Caco-2 (cell line): ENCODE measurements around the gene NR5A2. TPM values are rescaled to one million over a fixed set of nuclear protein-coding genes. Genes with fewer than 3 reads are reported as not detected.

Source experiments
- BruUV-seq: library from RNA; stranded (reverse); fragments of 400-500 nt; replicated peaks from 2 replicates; lab custom pipeline; 2021; lab: Mats Ljungman, UMichigan
- CTCF ChIA-PET: fragments of 300-600 bp; sonication (Branson Sonifier 250); formaldehyde crosslinking; loops from one replicate; lab custom pipeline; 2022; ENCODE audit warnings: antibody characterized with exemption; lab: Charles Lee
- POLR2A ChIA-PET: fragments of 300-600 bp; sonication (Branson Sonifier 250); formaldehyde crosslinking; loops from one replicate; lab custom pipeline; 2022; ENCODE audit warnings: antibody characterized with exemption; lab: Charles Lee
- DNase-seq, 2 experiments: peaks; one replicate each; pipeline versions ENCODE4 v3.0.0 to v3.0.0-alpha.2; 2020 to 2022
- H3K27me3 ChIP-seq: replicated peaks from 2 replicates; pipeline ENCODE4 v1.6.0; 2011; ENCODE audit warnings: low read length; ENCODE audit not compliant: control insufficient read depth, insufficient read depth
- H3K36me3 ChIP-seq: 2 replicates; pipeline ENCODE4 v1.5.1; 2011; ENCODE audit warnings: low read length; ENCODE audit not compliant: control insufficient read depth, insufficient read depth
- H3K4me1 ChIP-seq: fragments of 250-450 bp; sonication (Bioruptor Pico); 2 replicates; pipeline ENCODE4 v1.5.1; 2020; ENCODE audit warnings: mild to moderate bottlenecking
- H3K4me3 ChIP-seq: 2 replicates; pipeline ENCODE4 v1.5.1; 2011; ENCODE audit warnings: low read depth, mild to moderate bottlenecking, control low read depth, low read length
- H3K9me3 ChIP-seq: fragments of 250-450 bp; sonication (Bioruptor Pico); 2 replicates; pipeline ENCODE4 v1.5.1; 2020; ENCODE audit warnings: mild to moderate bottlenecking, moderate library complexity
- H3K27ac Mint-ChIP-seq: one replicate; pipeline ENCODE4 v1.8.0; 2022; ENCODE audit warnings: mixed read lengths; ENCODE audit not compliant: unreplicated experiment
- H3K27me3 Mint-ChIP-seq: one replicate; pipeline ENCODE4 v1.8.0; 2022; ENCODE audit warnings: mixed read lengths; ENCODE audit not compliant: insufficient read depth, unreplicated experiment
- H3K36me3 Mint-ChIP-seq: one replicate; pipeline ENCODE4 v1.8.0; 2022; ENCODE audit warnings: mild to moderate bottlenecking, mixed read lengths; ENCODE audit not compliant: insufficient read depth, unreplicated experiment
- H3K4me1 Mint-ChIP-seq: one replicate; pipeline ENCODE4 v1.8.0; 2022; ENCODE audit warnings: low read depth, mixed read lengths; ENCODE audit not compliant: unreplicated experiment
- H3K4me3 Mint-ChIP-seq: one replicate; pipeline ENCODE4 v1.8.0; 2022; ENCODE audit warnings: mild to moderate bottlenecking, moderate library complexity, mixed read lengths; ENCODE audit not compliant: unreplicated experiment
- H3K9me3 Mint-ChIP-seq: one replicate; pipeline ENCODE4 v1.8.0; 2022; ENCODE audit warnings: mixed read lengths; ENCODE audit not compliant: unreplicated experiment
- intact Hi-C: fragments of 100-400 bp; cut with micrococcal nuclease; formaldehyde crosslinking; loops from one replicate; pipeline ENCODE4 v1.10.0; 2022; ENCODE audit not compliant: unreplicated experiment
- total RNA-seq: library from RNA; stranded (reverse); gene quantifications from 2 replicates; pipeline ENCODE4 v1.2.3, GENCODE V29; 2022
- TF ChIP-seq, protein P1 (sequence below), 2 experiments: fragments of 200-600 bp in 1 of 2; IDR thresholded peaks; 1 replicate in 1 of 2; 2 replicates in 1 of 2; pipeline versions ENCODE4 v1.5.1 to v1.8.0; 2011 to 2022; ENCODE audit warnings: antibody characterized with exemption in 1 of 2, control low read depth in 1 of 2, inconsistent platforms in 1 of 2, low read depth in 1 of 2, low read length in 1 of 2, mild to moderate bottlenecking in 1 of 2, moderate library complexity in 1 of 2; ENCODE audit not compliant: insufficient read depth in 1 of 2, severe bottlenecking in 1 of 2, unreplicated experiment in 1 of 2

Gene NR5A2
- total RNA-seq, 1 experiment from 2014 or later, result 6.5 TPM

DNA sequence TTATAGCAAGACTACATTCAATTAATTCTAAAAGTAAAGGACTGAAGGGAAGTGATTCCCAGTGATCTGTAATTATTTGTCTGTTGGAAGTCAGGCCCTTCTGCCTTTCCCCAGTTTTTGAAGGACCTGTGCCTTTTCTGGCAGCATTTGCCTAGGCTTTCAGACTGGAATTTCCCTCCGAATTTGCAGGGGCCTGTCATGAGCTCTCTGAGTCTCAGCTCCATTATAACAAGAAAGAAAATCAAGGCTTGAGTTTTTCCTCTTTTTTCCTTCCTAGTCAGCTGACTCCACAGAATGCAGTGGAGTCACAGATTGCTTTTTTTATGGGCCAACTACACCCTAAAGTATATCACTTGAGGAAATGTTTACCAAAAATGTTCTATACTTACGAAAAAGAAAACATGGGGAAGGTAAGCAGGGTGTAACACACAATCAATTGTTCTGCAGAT is 1.1 kb downstream of the NR5A2 start:
- Mint-ChIP-seq H3K27me3 (no peaks in the 10 kb centered on the region), H3K27ac (peak overlapping the region; percentile 84), H3K4me3 (peak overlapping the region; percentile 74), H3K36me3 (peaks cover 6% of the 10 kb centered on the region), H3K9me3 (no peaks in the 10 kb centered on the region), H3K4me1 (peaks cover 15% of the 10 kb centered on the region)
- H3K4me1 ChIP-seq, result peaks cover 21% of the 10 kb centered on the region
- no peaks in the 10 kb centered on the region for H3K36me3 ChIP-seq
- TF ChIP-seq, protein P1, sequence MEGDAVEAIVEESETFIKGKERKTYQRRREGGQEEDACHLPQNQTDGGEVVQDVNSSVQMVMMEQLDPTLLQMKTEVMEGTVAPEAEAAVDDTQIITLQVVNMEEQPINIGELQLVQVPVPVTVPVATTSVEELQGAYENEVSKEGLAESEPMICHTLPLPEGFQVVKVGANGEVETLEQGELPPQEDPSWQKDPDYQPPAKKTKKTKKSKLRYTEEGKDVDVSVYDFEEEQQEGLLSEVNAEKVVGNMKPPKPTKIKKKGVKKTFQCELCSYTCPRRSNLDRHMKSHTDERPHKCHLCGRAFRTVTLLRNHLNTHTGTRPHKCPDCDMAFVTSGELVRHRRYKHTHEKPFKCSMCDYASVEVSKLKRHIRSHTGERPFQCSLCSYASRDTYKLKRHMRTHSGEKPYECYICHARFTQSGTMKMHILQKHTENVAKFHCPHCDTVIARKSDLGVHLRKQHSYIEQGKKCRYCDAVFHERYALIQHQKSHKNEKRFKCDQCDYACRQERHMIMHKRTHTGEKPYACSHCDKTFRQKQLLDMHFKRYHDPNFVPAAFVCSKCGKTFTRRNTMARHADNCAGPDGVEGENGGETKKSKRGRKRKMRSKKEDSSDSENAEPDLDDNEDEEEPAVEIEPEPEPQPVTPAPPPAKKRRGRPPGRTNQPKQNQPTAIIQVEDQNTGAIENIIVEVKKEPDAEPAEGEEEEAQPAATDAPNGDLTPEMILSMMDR (IDR thresholded peaks at IDR 0.05; ENCODE audit: insufficient read depth in 1 of 2, low read depth in 1 of 2, low read length in 1 of 2, severe bottlenecking in 1 of 2, unreplicated experiment in 1 of 2), result no peak
- H3K27me3 ChIP-seq, result no peaks in the 10 kb centered on the region
- ChIA-PET POLR2A (interaction anchor here (0.6 to 0.8 kb wide), 3 partner anchors 11 to 38 kb away, joined by 3 to 11 read pairs (median 6); no protein-coding TSS in a partner anchor), CTCF (interaction anchor here (0.8 to 0.9 kb wide), 2 partner anchors 73 to 74 kb away, joined by 4 to 6 read pairs; no protein-coding TSS in a partner anchor)
- intact Hi-C loops, result loop anchor here (5.0 to 10.0 kb wide), 3 partner anchors 306 to 1094 kb away; no protein-coding TSS in a partner anchor
- peak overlapping the region; percentile 53 for H3K4me3 ChIP-seq
- no peaks in the 10 kb centered on the region for H3K9me3 ChIP-seq
- DNase-seq, result no peak
- TSS peak; percentile 89 for BruUV-seq

DNA sequence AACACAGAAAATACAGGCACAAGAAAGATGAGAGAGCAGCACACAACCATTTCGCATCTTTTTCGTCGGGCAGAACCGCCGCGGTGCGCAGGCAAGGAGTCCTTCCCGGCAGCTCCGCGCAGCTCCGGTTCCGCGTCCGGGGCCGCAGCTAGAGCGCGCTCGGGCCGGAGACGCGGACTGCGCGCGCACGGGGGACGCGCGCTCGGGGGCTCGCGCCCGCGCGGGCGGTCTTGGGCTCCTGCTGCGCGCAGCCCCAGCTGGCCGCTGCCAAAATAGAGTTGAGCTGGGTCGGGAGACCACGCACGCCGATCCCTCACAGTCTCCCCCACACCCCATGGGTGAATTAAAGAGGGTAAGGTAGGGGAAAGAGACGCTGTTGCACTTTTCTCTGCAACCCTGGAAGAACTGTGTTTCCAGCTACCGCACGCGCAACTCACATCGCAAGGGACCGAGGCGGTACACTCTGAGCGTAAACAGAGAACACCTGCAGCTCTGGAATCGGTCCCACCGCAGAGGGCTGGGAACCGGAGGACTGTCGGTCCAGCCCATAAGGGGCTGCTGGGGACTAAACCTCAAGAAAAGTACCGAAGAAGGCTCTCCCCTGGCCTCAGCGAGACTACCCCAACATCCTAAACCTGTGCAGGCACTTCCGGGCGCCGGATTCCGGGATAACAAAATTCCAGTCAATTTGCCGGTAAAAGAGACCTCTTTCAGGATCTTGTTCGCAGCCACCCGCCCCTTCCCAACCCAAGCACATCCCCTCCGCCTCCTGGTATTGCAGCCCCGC is 1.7 kb downstream of the NR5A2 start:
- DNase-seq, result peak; percentile 60 to 81
- TF ChIP-seq, protein P1 (IDR thresholded peaks at IDR 0.05; ENCODE audit: insufficient read depth in 1 of 2, low read depth in 1 of 2, low read length in 1 of 2, severe bottlenecking in 1 of 2, unreplicated experiment in 1 of 2), result no peak
- Mint-ChIP-seq H3K4me3 (peak overlapping the region; percentile 74), H3K27me3 (no peaks in the 10 kb centered on the region), H3K36me3 (peaks cover 6% of the 10 kb centered on the region), H3K9me3 (no peaks in the 10 kb centered on the region), H3K27ac (peak overlapping the region; percentile 84), H3K4me1 (peaks cover 9% of the 10 kb centered on the region)
- H3K27me3 ChIP-seq, result no peaks in the 10 kb centered on the region
- intact Hi-C loops, result loop anchor here (5.0 to 10.0 kb wide), 3 partner anchors 306 to 1094 kb away; no protein-coding TSS in a partner anchor
- POLR2A ChIA-PET, result interaction anchor here (0.8 kb wide), 1 partner anchor 10 kb away, joined by 3 read pairs; no protein-coding TSS in a partner anchor
- peak overlapping the region; percentile 53 for H3K4me3 ChIP-seq
- H3K36me3 ChIP-seq, result no peaks in the 10 kb centered on the region
- H3K4me1 ChIP-seq, result peaks cover 21% of the 10 kb centered on the region
- H3K9me3 ChIP-seq, result no peaks in the 10 kb centered on the region
- CTCF ChIA-PET, result interaction anchor here (0.8 to 0.9 kb wide), 2 partner anchors 73 to 75 kb away, joined by 4 to 6 read pairs; no protein-coding TSS in a partner anchor
- TSS peak; percentile 3 for BruUV-seq

DNA sequence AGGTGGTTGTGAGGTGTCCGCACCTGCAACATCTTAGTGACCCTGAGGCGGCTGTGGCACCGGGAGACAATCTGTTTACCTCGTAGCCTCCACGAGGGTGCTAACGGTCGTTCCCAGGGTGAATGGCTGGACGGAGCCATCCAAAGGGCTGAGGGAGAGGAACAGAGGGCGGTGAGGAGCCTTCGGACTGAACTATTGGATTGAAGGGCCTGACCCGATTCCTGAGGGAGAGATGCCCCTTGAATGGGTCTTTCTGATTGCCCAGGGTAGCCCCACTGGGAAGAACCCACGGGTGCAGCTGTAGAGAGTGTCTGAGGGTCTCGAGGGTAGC is 2.3 kb downstream of the NR5A2 start:
- intact Hi-C loops, result loop anchor here (5.0 to 10.0 kb wide), 3 partner anchors 305 to 1095 kb away; no protein-coding TSS in a partner anchor
- TF ChIP-seq, protein P1 (IDR thresholded peaks at IDR 0.05; ENCODE audit: insufficient read depth in 1 of 2, low read depth in 1 of 2, low read length in 1 of 2, severe bottlenecking in 1 of 2, unreplicated experiment in 1 of 2), result no peak

More for the DNA sequence above, 2.3 kb downstream of the NR5A2 start:
- peaks cover 21% of the 10 kb centered on the region for H3K4me1 ChIP-seq
- H3K36me3 ChIP-seq, result no peaks in the 10 kb centered on the region
- H3K36me3 Mint-ChIP-seq, result peaks cover 6% of the 10 kb centered on the region
- ChIA-PET CTCF (no interaction called here), POLR2A (no interaction called here)
- H3K9me3 ChIP-seq, result no peaks in the 10 kb centered on the region
- no TSS peak for BruUV-seq
- H3K9me3 Mint-ChIP-seq, result no peaks in the 10 kb centered on the region
- no peaks in the 10 kb centered on the region for H3K27me3 ChIP-seq
- no peak for DNase-seq
- H3K4me3 ChIP-seq, result peak overlapping the region; percentile 53
- peak overlapping the region; percentile 84 for H3K27ac Mint-ChIP-seq
- H3K27me3 Mint-ChIP-seq, result no peaks in the 10 kb centered on the region
- peak overlapping the region; percentile 74 for H3K4me3 Mint-ChIP-seq
- H3K4me1 Mint-ChIP-seq, result peaks cover 5% of the 10 kb centered on the region
